NOMO-1 treated with DMSO at 0.1 percent for 48 hours (cell line): ENCODE data around the gene SMIM12.

Source experiments
- DNase-seq: peaks from one replicate; lab custom pipeline; 2025; ENCODE audit not compliant: unreplicated experiment; lab: John Stamatoyannopoulos, UW

The SMIM12 gene

GRCh38 chr1:34859446-34860200 lies at the start of gene SMIM12:
SMIM12 (minus strand) TSS chr1:34859749; CDS start chr1:34855977, 3,772 bp downstream.
- peak; percentile 93 for DNase-seq

GRCh38 chr1:34908369-34908768 lies 48.8 kb upstream of the SMIM12 start:
- DNase-seq = no peak

- no peak for DNase-seq
Measured at GRCh38 chr1:34907487-34908090, 48.0 kb upstream of the SMIM12 start.

- DNase-seq = no peak
Measured at GRCh38 chr1:34906756-34907155, 47.2 kb upstream of the SMIM12 start.

- no peak for DNase-seq
Measured at GRCh38 chr1:34906222-34906621, 46.7 kb upstream of the SMIM12 start.

- DNase-seq = no peak
Measured at GRCh38 chr1:34905098-34905459, 45.5 kb upstream of the SMIM12 start.

- no peak for DNase-seq
Measured at GRCh38 chr1:34904236-34905097, 44.9 kb upstream of the SMIM12 start.

- no peak for DNase-seq
Measured at GRCh38 chr1:34901919-34902318, 42.4 kb upstream of the SMIM12 start.

- DNase-seq = no peak
Measured at GRCh38 chr1:34900775-34901502, 41.4 kb upstream of the SMIM12 start.

- DNase-seq = no peak
Measured at GRCh38 chr1:34899906-34900305, 40.4 kb upstream of the SMIM12 start.

GRCh38 chr1:34899471-34899870 lies 39.9 kb upstream of the SMIM12 start:
- DNase-seq = no peak

GRCh38 chr1:34898330-34898761 lies 38.8 kb upstream of the SMIM12 start:
- DNase-seq = no peak

- no peak for DNase-seq
Measured at GRCh38 chr1:34896612-34897011, 37.1 kb upstream of the SMIM12 start.

GRCh38 chr1:34889705-34890104 lies 30.2 kb upstream of the SMIM12 start:
- DNase-seq = no peak

GRCh38 chr1:34887593-34887992 lies 28.0 kb upstream of the SMIM12 start:
- DNase-seq = no peak

GRCh38 chr1:34885405-34886247 lies 26.1 kb upstream of the SMIM12 start:
- no peak for DNase-seq

GRCh38 chr1:34884961-34885360 lies 25.4 kb upstream of the SMIM12 start:
- no peak for DNase-seq

GRCh38 chr1:34884536-34884935 lies 25.0 kb upstream of the SMIM12 start:
- DNase-seq = no peak

GRCh38 chr1:34879230-34879629 lies 19.7 kb upstream of the SMIM12 start:
- no peak for DNase-seq

GRCh38 chr1:34876406-34876805 lies 16.9 kb upstream of the SMIM12 start:
- DNase-seq = no peak
